ENCODE data around the gene UFC1.

UFC1 gene

DNA sequence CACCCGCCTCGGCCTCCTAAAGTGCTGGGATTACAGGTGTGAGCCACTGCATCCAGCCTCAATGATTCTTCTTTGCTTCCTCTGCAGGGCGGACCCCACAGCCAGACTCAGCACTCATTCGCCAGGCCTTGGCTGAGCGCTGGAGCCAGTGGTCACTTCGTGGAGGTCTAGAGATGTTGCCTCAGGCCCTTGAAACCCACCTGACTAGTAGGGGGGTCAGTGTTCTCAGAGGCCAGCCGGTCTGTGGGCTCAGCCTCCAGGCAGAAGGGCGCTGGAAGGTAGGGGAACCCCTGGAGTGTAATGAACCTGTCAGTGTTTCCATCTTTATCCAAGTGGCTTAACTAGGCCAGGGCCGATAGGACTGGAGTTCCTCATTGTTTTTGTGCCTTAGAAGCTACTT is 15.1 kb downstream of the UFC1 start:
- no peak for DNase-seq (ENCODE audit: low read depth in 1 of 2, low spot score in 1 of 2)

DNA sequence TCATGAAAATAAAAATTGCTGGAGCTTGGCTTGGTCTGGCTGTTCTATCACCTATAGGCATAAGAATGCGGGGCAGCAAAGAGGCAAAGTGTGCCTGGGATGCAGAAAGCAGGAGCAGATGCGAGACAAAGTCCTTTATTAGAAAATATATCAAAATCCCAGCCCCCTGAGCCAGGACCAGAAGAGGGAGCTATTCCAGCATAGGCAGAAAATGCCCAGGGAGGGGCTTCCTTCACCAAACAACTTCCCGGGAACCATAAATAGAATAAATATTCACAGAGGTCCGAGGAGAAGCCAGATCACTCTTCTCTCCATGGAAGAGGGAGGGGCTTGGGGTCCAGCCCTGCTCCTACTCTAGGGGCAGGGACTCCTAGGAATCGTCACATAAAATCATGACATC is 17.4 kb downstream of the UFC1 start:
- DNase-seq (ENCODE audit: low read depth in 1 of 2, low spot score in 1 of 2): no peak

DNA sequence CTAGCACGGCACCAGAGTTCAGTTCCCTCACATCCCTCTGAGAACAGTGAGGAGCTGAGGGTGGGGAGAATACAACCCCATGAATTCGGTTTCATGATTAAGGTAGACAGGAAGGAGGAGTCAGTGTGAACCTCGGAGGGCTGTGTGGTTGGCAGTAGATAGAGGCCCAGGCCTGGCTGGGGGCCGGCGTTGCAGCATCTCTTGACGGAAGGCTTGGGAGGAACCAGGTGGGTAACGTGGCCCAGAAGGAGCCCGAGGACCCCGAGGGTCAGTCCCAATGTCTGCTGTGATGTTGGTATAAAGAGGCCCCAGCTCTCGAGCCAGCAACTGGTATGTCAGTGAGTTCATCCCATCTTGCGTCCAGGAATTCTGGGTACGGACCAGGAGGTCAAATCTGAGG is 17.9 kb downstream of the UFC1 start:
- no peak for DNase-seq (ENCODE audit: low read depth in 1 of 2, low spot score in 1 of 2)

DNA sequence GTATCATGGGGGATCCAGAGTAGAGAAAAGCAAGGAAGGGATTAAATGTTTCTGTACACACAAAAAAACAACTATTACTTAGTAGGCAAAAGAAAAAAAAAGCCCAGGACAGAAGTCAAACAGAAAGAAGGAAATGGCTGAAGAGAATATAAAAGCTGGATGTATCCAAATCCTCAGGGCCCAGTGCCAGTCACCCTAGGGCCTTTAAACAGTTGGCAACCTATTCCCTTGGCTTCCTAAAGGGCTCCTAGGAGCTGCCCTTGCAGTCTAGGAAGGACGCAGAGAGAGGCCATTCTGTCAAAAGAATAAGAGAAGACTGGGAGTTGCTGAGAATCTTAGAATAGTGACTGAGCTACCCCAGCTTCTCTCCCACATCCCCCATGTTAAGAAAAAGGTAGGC is 18.6 kb downstream of the UFC1 start:
- DNase-seq (ENCODE audit: low read depth in 1 of 2, low spot score in 1 of 2): no peak

DNA sequence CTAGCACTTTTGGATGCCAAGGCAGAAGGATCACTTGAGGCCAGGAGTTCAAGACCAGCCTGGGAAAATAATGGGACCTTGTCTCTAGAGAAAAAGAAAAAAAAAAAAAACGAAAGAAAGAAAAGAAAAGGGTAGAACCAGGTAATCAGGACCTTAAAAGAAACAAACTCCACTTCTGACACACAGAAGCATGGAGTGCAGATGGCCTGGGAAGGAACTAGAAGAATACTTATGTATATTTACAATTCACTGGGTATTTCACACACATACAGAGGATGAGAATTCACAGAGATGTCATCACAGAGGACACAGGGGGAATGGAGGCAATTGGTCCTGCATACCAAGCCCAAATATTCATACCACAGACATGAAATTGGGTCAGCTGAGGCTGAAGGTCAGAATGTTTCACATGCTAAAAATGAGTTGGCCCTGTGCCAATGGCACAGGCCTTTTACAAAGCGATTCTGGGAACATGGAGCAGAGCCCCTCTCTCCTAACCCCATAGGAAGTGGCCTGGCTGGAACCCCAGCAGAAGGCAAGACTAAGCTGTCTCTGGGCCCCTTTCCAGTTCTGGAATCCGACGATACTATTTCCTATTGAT is 19.1 kb downstream of the UFC1 start:
- DNase-seq (ENCODE audit: low read depth in 1 of 2, low spot score in 1 of 2): no peak

DNA sequence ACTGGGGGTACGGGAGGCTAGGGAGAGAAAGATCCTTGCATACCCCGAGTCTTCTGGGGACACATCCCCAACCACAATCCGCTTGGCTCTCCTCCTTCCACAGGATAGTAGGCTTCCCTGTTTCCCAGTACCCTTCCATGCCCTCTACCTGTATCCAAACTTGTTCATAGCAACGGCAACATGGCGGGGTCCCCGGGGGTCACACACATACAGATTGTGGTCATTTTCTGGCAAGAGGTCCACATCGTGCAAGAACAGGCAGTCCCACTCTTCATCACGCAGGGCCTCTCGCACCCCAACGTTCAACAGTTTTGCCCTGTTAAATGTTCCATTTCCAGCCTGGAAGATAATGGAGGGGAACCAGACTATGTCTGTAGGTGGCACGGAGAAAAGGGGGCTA is 19.9 kb downstream of the UFC1 start:
- no peak for DNase-seq (ENCODE audit: low read depth in 1 of 2, low spot score in 1 of 2)

DNA sequence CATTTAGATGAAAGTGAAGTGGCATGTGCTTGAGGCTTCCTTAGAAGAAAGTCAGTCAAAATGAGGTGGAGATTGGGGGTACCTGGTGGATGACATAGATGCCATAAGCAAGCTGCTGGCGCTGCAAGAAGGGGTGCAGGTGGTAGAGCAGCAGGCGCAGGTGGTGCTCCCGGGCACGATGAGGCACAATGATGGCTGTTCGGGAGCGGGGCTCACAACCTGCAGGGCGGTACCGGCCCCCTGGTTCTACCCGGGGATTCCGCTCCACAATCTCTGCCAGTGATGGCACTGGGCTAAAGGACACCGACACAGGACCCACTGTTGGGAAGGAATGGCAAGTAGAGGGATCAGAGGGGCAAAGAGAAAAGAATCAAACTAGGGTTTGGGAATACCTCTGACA is 21.1 kb downstream of the UFC1 start:
- DNase-seq (ENCODE audit: low read depth in 1 of 2, low spot score in 1 of 2): no peak

DNA sequence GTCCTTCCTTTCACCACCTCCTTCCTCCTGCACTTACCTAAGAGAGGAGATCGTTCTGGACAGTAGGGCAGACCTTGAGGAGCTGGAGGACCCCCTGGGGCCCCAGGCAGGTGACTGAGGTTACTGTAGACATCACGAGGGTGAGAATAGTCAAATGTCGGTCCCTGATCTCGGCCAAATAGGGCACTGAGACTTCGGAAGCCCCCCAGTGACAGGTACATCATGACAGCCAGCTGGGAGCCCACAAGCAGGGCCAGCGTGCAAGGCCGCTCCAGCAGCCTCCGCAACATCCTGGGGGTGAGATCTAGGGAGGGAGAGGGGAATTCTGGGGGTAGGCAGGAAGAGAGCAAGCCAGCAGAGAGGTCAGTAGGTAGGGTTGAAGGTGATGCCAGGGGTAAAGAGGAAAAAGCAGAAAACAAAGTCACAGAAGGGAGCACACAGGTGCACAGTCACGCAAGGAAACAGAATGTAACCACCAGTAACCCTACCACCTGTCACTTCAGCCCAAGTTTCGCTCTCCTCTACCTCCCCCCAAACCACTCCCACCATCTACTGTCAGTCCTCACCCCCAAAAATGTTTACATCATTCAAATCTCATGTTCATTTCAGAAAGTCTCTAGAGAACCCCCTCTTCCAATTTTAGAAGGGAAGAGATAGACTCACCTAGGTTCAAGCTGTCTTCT is 22.1 kb downstream of the UFC1 start:
- DNase-seq (ENCODE audit: low read depth in 1 of 2, low spot score in 1 of 2): no peak

DNA sequence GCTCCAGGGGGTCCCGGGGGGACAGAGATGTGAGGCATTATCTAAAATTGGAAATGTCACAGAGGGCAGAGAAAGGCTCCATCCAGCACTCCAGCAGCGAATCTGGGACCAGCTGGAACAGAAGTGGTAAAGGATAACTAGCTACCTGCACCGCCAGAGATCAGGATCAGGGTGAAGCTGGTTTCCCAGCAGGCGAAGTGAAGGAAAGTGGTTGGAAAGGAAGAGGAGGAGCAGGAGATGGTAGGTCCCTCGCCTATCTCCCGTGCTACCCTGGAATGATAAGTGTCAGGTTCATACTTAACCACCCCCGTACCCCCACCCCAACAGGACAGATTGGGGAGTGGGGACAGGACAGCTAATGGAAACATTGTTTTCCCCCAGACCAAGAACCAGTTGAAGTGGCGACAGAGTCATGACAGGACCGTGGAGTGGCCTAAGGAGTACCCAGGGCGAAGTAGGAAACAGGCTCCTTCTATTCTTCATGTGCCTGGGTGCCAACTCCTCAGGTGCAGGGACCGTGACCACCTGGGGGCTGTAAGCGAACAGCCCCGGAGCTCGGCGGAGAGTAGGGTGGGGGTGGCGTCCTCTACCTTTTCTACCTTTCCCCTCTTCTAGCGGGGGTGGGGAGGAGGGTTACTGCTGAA is 22.8 kb downstream of the UFC1 start:
- no peak for DNase-seq (ENCODE audit: low read depth in 1 of 2, low spot score in 1 of 2)

DNA sequence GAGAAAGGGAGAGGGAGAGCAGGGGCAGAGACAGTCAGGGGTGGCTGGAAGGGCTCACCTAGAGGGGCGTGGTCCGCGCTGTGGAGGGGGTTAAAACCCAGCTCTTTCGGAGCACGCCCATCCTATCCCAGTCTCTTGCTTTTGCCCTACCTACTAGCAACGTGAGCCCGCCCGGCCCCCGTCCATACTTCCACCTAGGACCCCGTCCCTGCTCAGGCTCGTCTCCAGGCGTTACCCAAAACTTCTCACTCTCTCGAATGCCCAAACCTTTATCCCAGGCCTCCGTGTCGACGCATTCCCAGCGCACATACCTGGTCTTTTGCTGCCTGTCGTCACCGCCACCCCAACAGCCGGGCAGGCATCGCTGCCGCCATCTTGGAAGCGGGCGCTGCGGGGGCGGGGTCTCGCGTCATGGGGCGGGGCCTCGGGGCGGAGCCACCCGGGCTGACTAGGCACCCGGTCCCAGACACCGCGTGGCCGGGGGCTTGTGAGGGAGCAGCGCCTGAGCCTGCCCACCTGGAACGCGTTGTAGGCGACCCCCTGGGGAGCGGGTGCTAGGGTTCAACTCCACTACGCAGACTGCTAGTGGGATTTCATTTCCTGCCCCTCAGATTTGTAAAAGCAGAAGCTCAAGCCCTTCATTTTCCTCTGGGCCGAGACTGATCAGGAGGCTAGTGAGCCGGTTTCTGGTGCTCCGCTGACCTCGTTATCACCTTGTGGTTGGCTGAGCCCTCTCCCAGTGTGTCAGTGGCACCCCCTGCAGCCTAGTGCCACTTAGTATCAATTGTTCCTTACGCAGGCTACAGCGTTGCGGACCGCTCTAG is 23.5 kb downstream of the UFC1 start, which contains the start of gene B4GALT3:
B4GALT3 (minus strand) TSS at position 396 of the 824 bp plus-strand sequence. CDS start 1,447 bp downstream, outside the sequence.
- DNase-seq (ENCODE audit: low read depth in 1 of 2, low spot score in 1 of 2): peak; percentile 92 to 98

DNA sequence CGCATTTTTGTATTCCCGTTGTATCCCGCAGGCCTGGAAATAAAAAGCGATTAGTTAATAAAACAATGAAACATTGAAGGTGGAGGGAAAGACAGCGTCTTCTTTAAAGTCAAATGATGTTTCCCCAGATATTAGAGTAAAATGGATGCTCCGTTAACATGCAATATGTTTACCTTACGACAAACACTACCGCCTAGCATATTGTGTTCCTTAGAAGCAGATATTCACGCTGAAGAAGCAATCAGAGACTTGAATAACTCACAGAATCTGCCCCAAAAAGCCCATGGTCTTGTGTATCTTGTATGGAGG is 24.1 kb downstream of the UFC1 start:
- DNase-seq (ENCODE audit: low read depth in 1 of 2, low spot score in 1 of 2): no peak

DNA sequence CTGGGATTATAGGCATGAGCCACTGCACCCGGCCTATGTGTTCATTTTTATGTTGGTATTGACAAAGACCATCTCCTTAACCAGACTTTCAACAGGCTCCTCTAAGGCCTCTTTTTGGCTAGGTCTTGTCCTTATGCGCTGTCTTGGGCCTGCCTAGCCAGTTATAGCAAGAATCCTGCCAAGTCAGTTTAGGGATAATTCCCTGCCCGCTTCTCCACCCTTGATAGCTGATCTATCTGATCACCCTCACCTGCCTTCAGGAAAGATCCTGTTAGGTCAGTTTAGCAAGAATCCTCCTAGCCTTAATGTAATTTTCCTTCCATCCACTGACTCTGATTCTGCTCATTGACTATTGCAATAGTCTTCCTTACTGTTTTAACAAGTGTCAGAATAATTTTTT is 25.9 kb downstream of the UFC1 start:
- DNase-seq (ENCODE audit: low read depth in 1 of 2, low spot score in 1 of 2): no peak

DNA sequence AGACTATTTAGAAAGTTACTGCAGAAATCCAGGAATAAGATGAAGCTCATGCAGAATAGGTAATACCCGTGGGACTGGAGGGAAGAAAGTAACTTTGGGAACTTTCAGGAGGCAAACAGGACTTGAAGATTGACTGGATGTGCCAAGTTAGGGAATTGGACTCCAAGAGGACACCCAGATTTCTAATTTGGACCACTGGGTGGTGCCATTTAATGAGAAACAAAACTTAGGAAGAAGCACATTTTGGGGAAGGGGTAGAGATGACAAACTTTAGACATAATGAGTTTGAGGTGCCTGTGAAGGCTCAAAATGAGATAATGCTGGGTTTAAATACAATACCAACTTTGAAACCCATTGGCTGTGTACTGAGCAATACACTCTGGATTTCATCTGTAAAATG is 26.9 kb downstream of the UFC1 start:
- no peak for DNase-seq (ENCODE audit: low read depth in 1 of 2, low spot score in 1 of 2)

DNA sequence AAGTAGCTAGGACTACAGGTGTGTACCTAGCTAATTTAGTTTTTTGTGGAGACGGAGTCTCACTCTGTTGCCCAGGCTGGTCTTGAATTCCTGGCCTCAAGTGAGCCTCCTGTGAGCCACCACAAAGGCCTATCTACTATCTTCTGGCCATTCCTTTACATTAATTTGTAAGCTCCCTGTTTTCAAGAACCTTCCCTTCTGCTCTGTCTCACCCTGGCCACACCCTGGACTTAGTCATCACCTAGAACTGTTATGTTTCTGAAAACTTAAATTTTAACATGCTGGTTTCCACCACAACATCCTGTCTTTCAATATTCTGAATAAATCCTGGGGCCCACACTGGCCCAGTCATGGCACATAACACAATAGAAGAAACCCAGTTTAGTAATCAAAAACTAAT is 28.4 kb downstream of the UFC1 start:
- peak; percentile 31 to 36 for DNase-seq (ENCODE audit: low read depth in 1 of 2, low spot score in 1 of 2)

DNA sequence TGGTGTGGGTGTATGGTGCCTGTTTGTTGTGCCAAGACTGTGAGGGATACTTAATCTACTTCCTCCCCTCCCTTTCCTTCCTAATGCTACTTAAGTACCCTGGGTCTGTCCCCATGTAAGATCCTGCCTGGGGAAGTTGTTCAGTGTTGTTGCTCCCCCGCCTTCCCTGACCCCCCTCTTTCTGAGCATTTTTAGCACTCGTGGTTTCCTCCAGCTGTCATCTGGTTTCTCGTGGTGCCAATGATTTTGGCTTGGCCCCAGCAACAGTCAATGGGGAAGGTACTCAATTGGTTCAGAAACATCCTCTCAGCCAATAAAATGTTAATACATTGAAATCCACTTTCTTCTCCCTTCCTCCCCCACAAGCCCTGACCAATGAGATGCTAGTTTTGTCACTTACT is 31.5 kb downstream of the UFC1 start:
- DNase-seq (ENCODE audit: low read depth in 1 of 2, low spot score in 1 of 2): peak in 1 of 2 donors; percentile 52

DNA sequence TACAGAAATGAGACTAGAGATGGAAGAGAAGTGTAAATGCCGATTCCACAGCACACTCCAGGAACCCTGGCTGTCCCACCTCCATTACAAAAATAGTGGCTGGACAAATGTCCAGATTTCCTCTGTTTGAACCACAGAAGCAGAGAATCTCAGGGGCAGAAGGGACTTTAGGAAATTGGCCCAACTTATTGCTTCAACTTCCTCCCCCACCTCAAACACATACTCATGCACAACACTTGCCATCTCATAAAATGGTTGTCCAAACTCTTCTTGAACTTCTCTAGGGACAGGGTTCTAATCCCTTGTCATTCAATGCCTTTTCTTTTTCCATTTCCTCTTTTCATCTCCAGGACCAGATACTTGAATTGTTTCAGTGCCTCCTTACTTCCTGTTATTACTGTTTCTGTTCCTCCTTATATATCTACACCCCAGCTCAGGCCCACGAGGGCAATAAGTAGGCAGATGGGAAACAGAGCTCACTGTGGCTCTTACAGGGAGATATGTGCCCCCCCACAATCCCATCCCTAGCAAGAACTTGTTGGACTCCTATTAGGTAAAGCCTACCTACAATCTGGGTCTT is 32.0 kb downstream of the UFC1 start:
- no peak for DNase-seq (ENCODE audit: low read depth in 1 of 2, low spot score in 1 of 2)

DNA sequence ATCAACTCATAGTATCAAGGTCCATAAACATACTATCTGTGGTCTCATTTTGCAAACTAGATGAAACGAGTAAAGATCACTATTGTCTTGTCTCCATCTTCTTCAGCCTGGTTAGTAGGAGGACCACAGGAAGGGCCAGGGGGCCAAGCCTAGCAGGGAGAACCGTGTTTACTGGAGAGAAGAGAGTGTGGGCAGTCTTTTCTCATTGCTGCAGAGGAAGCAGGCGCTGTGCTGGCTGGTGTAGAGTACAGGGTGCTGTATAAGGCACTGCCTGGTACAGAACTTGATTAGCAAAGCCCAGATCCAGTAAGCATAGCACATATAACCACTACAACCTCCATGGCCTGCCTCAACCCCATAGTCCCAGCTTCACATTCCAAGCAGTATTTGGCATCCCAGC is 33.5 kb downstream of the UFC1 start:
- DNase-seq (ENCODE audit: low read depth in 1 of 2, low spot score in 1 of 2): no peak

DNA sequence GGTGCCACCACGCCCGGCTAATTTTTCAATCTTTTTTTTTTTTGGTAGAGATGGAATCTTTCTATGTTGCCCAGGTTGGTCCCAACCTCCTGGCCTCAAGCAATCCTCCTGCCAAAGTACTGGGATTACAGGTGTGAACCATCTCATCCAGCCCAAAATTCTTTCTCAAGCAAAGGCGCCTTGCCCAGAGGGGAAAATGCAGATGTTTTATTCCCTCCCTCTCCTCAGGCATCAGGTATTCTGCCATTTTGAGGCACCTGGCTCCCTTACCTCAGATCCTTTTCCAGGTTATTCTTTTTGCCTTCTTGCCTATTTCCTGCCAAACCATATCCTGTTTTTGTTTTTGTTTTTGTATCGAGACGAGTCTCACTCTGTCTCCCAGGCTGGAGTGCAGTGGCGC is 34.6 kb downstream of the UFC1 start:
- DNase-seq (ENCODE audit: low read depth in 1 of 2, low spot score in 1 of 2): no peak

DNA sequence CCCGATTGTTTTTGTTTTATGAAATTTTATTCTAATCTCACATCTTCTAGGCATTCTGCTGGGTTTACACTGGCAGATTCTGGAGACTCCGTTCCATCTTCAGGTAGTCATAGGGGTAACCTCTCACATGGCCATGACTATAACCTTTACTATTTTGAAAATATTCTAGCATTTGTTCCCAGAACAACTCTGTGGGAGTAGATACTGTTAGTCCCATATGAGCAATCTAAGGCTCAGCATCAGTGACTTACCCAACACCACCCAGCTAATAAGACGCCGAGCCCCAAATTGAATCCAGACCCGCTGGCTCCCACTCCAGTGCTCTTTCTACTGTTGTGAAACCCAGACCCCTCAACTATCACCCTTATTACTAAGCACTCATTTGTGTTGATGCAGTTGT is 35.3 kb downstream of the UFC1 start:
- no peak for DNase-seq (ENCODE audit: low read depth in 1 of 2, low spot score in 1 of 2)

DNA sequence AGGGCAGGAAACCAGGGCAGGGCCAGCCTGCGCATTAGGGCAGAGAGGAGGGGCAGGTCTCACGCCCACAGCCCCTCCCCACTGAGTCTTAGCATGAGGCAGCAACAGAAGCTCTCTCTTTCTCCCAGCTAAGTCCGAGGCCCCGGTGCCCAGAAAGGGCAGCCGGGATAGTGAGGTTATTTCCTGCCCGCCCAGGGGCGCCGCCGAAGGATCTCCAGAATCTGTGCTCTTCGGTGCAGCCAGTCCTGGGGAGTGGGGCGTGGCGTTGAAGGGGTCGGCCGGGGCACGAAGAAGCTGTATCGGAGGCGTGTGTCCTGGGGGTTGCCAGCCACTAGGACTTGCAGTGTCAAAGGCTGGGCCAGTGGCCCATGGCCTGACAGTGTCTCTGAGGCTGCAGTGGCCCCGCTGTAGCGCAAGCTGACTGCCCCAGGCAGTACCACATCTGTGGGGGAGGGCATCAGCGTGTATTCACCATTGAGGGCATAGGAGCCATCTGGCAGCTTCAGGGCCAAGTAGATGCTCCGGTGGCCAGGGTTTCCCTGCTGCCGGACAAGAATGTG is 37.3 kb downstream of the UFC1 start:
- DNase-seq (ENCODE audit: low read depth in 1 of 2, low spot score in 1 of 2): no peak

DNA sequence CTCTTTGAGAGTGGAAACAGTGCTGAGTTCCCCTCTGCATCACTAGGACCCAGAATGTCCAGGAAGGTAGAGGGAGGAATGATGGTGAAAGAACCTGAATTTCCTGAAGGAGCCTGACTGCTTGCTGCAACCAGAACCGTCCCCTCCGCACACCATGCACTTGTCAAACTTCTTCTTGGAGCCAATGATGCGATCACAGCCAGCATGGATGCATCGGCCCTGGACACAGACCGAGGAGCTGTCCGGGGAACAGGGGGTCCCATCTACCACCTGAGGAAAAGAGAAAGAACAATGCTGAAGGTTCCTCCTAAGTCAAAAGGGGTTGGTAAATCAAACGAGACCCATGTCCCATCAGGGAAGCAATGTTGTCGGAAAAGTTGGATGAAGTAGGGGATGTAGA is 38.2 kb downstream of the UFC1 start:
- no peak for DNase-seq (ENCODE audit: low read depth in 1 of 2, low spot score in 1 of 2)

All from stimulated activated CD4-positive, alpha-beta T cell treated with anti-CD3 and anti-CD28 coated beads, Interleukin-15, amount 100 ng/mL, for 1 hour (primary cell).